ENCODE data around the gene ZNF160. TPM values are rescaled to one million over a fixed set of nuclear protein-coding genes. Genes with fewer than 3 reads are reported as not detected.
A peak's percentile ranks its signal among the peaks of the same experiment; 100 is the strongest.

ZNF160 gene
- total RNA-seq, 1 donor from 2014 or later: 30.2 TPM

DNA sequence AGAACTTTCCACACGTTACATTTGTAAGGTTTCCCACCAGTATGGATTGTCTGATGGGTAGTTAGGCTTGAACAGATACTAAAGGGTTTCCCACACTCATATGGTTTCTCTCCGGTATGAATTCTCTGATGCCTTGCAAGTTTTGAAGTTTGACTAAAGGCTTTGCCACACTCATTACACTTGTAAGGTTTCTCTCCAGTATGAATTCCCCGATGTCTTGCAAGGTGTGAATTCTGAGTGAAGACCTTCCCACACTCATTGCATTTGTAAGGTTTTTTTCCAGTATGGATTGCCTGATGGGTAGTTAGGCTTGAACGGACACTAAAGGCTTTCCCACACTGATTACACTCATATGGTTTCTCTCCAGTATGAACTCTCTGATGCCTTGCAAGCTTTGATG, 37.1 kb upstream of the ZNF160 start:
- peaks cover 59% of the 10 kb centered on the region for H3K9me3 Mint-ChIP-seq (ENCODE audit: unreplicated experiment)
- H3K4me1 Mint-ChIP-seq (ENCODE audit: low read depth, unreplicated experiment): no peaks in the 10 kb centered on the region
- DNase-seq (ENCODE audit: low read depth): no peak
- H3K27ac ChIP-seq (ENCODE audit: low read depth, low read length): no peak overlapping the region
- TF ChIP-seq EZH2 (IDR thresholded peaks at IDR 0.05; ENCODE audit: insufficient read depth, low read length): no peak
- TF ChIP-seq, protein P1, sequence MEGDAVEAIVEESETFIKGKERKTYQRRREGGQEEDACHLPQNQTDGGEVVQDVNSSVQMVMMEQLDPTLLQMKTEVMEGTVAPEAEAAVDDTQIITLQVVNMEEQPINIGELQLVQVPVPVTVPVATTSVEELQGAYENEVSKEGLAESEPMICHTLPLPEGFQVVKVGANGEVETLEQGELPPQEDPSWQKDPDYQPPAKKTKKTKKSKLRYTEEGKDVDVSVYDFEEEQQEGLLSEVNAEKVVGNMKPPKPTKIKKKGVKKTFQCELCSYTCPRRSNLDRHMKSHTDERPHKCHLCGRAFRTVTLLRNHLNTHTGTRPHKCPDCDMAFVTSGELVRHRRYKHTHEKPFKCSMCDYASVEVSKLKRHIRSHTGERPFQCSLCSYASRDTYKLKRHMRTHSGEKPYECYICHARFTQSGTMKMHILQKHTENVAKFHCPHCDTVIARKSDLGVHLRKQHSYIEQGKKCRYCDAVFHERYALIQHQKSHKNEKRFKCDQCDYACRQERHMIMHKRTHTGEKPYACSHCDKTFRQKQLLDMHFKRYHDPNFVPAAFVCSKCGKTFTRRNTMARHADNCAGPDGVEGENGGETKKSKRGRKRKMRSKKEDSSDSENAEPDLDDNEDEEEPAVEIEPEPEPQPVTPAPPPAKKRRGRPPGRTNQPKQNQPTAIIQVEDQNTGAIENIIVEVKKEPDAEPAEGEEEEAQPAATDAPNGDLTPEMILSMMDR (IDR thresholded peaks at IDR 0.05; ENCODE audit: insufficient read depth, low read depth, low read length): no peak
- H2AFZ ChIP-seq (ENCODE audit: low read depth, low read length): no peak overlapping the region
- FAIRE-seq: no peak
- no peak overlapping the region for H3K4me2 ChIP-seq (ENCODE audit: low read length)
- no peaks in the 10 kb centered on the region for H3K27me3 ChIP-seq (ENCODE audit: insufficient read depth, low read length)
- peaks cover 19% of the 10 kb centered on the region for H3K36me3 ChIP-seq (ENCODE audit: insufficient read depth, low read length)
- no peak overlapping the region for H3K9ac ChIP-seq (ENCODE audit: low read length)
- H3K79me2 ChIP-seq (ENCODE audit: insufficient read depth, low read length): no peaks in the 10 kb centered on the region
- no peaks in the 10 kb centered on the region for H4K20me1 ChIP-seq (ENCODE audit: insufficient read depth, low read length)
- H3K27ac Mint-ChIP-seq (ENCODE audit: unreplicated experiment): no peak overlapping the region
- no peaks in the 10 kb centered on the region for H3K4me1 ChIP-seq (ENCODE audit: insufficient read depth, low read length)
- H3K4me3 ChIP-seq (ENCODE audit: insufficient read depth, low read depth, low read length): no peak overlapping the region
- H3K27me3 Mint-ChIP-seq (ENCODE audit: low read depth, unreplicated experiment): no peaks in the 10 kb centered on the region
- no peak overlapping the region for H3K4me3 Mint-ChIP-seq (ENCODE audit: unreplicated experiment)
- H3K9me3 ChIP-seq (ENCODE audit: insufficient read depth, low read depth, low read length): peaks cover 49% of the 10 kb centered on the region
- peaks cover 51% of the 10 kb centered on the region for H3K36me3 Mint-ChIP-seq (ENCODE audit: low read depth, unreplicated experiment)

DNA sequence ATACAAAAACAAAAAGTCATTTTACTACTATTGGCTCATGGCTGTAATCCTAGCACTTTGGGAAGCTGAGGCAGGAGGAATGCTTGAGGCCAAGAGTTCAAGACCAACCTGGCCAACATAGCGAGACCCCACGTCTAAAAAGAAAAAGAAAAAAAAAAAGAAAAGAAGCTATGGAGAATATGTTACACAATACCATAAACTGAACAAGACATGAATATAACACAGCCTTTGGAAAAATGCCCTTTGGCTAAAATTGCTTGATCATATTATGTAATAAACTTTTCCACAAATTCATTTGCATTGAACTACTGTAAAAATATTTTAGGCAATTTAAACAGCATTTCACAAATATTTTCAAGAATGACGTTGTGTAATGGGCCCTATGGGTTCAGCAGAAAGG, 33.2 kb upstream of the ZNF160 start:
- Histone ChIP-seq H3K79me2 (ENCODE audit: insufficient read depth, low read length) (no peaks in the 10 kb centered on the region), H3K4me3 (ENCODE audit: insufficient read depth, low read depth, low read length) (no peak overlapping the region), H2AFZ (ENCODE audit: low read depth, low read length) (no peak overlapping the region), H3K36me3 (ENCODE audit: insufficient read depth, low read length) (peaks cover 4% of the 10 kb centered on the region), H3K9ac (ENCODE audit: low read length) (no peak overlapping the region), H3K4me1 (ENCODE audit: insufficient read depth, low read length) (no peaks in the 10 kb centered on the region), H3K9me3 (ENCODE audit: insufficient read depth, low read depth, low read length) (peaks cover 30% of the 10 kb centered on the region), H3K27me3 (ENCODE audit: insufficient read depth, low read length) (no peaks in the 10 kb centered on the region), H4K20me1 (ENCODE audit: insufficient read depth, low read length) (no peaks in the 10 kb centered on the region), H3K27ac (ENCODE audit: low read depth, low read length) (no peak overlapping the region), H3K4me2 (ENCODE audit: low read length) (no peak overlapping the region)
- peaks cover 37% of the 10 kb centered on the region for H3K9me3 Mint-ChIP-seq (ENCODE audit: unreplicated experiment)
- no peak overlapping the region for H3K4me3 Mint-ChIP-seq (ENCODE audit: unreplicated experiment)
- no peak for FAIRE-seq
- H3K4me1 Mint-ChIP-seq (ENCODE audit: low read depth, unreplicated experiment): peaks cover 7% of the 10 kb centered on the region
- DNase-seq (ENCODE audit: low read depth): no peak
- TF ChIP-seq EZH2 (IDR thresholded peaks at IDR 0.05; ENCODE audit: insufficient read depth, low read length): no peak
- TF ChIP-seq, protein P1 (IDR thresholded peaks at IDR 0.05; ENCODE audit: insufficient read depth, low read depth, low read length): no peak
- H3K36me3 Mint-ChIP-seq (ENCODE audit: low read depth, unreplicated experiment): peaks cover 19% of the 10 kb centered on the region
- no peaks in the 10 kb centered on the region for H3K27me3 Mint-ChIP-seq (ENCODE audit: low read depth, unreplicated experiment)
- H3K27ac Mint-ChIP-seq (ENCODE audit: unreplicated experiment): no peak overlapping the region

DNA sequence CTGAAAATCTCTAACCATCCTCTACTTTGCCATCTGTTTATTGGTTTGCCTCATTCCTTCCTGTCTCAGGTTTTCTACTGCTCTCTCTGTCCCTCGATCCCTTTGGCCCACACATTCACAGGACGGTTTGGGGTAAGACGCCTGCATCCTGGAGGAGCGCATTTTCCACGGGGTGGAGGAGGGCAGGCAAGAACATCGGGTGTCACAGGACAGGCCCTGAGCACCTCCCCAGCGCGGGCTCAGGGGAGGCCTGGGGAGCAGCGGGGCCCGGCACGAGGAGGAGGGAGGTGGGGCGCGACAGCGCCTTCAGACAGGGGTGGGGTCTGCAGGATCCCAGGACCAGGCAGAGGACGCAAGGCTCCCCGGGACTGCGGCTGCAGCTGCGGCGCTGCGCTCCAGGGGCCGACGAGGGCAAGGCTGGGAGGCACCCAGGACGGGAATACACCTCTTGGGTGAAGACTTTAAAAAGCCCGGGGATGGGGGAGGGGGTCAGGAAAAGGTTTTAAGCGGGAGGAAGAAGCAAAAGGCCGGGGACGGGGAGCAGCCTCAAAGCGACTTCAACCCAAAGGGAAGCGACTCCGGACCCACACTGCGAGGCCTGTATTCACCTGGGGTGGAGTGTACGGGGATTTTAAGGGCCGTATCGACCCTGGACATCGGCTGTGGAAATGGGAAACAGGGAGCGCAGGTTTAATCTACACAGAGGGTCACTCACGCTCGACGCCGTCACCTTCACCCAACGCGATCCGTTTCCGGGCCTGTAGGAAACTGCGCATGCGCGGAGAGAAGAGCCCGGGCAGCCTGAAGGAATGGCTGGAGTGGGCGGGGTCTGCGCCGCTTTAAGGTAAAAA, 29.1 kb upstream of the ZNF160 start, which contains the start of gene ZNF415:
Gene ZNF415, minus strand, starts transcription at position 770 of the 851 bp plus-strand sequence. CDS start 10,234 bp downstream, outside the sequence.
- peak within 1 kb of the TSS; percentile 58 for H3K4me3 ChIP-seq (ENCODE audit: insufficient read depth, low read depth, low read length)
- peak within 1 kb of the TSS; percentile 83 for H3K4me2 ChIP-seq (ENCODE audit: low read length)
- Mint-ChIP-seq H3K36me3 (ENCODE audit: low read depth, unreplicated experiment) (peaks cover 8% of the 10 kb centered on the region), H3K4me3 (ENCODE audit: unreplicated experiment) (peak within 1 kb of the TSS; percentile 90), H3K27ac (ENCODE audit: unreplicated experiment) (peak within 1 kb of the TSS; percentile 11), H3K4me1 (ENCODE audit: low read depth, unreplicated experiment) (peaks cover 9% of the 10 kb centered on the region), H3K27me3 (ENCODE audit: low read depth, unreplicated experiment) (no peaks in the 10 kb centered on the region), H3K9me3 (ENCODE audit: unreplicated experiment) (peaks cover 13% of the 10 kb centered on the region)
- no peak for TF ChIP-seq EZH2 (IDR thresholded peaks at IDR 0.05; ENCODE audit: insufficient read depth, low read length)
- TF ChIP-seq, protein P1 (IDR thresholded peaks at IDR 0.05; ENCODE audit: insufficient read depth, low read depth, low read length): no peak
- no peaks in the 10 kb centered on the region for H3K27me3 ChIP-seq (ENCODE audit: insufficient read depth, low read length)
- no peaks in the 10 kb centered on the region for H3K9me3 ChIP-seq (ENCODE audit: insufficient read depth, low read depth, low read length)
- FAIRE-seq (no peak), DNase-seq (ENCODE audit: low read depth) (peak; percentile 54)
- no peaks in the 10 kb centered on the region for H4K20me1 ChIP-seq (ENCODE audit: insufficient read depth, low read length)
- no peaks in the 10 kb centered on the region for H3K4me1 ChIP-seq (ENCODE audit: insufficient read depth, low read length)
- H3K36me3 ChIP-seq (ENCODE audit: insufficient read depth, low read length): no peaks in the 10 kb centered on the region
- peak within 1 kb of the TSS; percentile 79 for H2AFZ ChIP-seq (ENCODE audit: low read depth, low read length)
- H3K27ac ChIP-seq (ENCODE audit: low read depth, low read length): no peak within 1 kb of the TSS
- H3K9ac ChIP-seq (ENCODE audit: low read length): peak within 1 kb of the TSS; percentile 46
- H3K79me2 ChIP-seq (ENCODE audit: insufficient read depth, low read length): no peaks in the 10 kb centered on the region

Data from astrocyte (in vitro differentiated cells and primary cell).